ENCODE measurements around the gene GRID2. TPM values are rescaled to one million over a fixed set of nuclear protein-coding genes. Genes with fewer than 3 reads are reported as not detected.

GRID2 gene
- total and polyA plus RNA-seq, 8 donors = 0.14 to 0.36 (median 0.22) TPM

DNA sequence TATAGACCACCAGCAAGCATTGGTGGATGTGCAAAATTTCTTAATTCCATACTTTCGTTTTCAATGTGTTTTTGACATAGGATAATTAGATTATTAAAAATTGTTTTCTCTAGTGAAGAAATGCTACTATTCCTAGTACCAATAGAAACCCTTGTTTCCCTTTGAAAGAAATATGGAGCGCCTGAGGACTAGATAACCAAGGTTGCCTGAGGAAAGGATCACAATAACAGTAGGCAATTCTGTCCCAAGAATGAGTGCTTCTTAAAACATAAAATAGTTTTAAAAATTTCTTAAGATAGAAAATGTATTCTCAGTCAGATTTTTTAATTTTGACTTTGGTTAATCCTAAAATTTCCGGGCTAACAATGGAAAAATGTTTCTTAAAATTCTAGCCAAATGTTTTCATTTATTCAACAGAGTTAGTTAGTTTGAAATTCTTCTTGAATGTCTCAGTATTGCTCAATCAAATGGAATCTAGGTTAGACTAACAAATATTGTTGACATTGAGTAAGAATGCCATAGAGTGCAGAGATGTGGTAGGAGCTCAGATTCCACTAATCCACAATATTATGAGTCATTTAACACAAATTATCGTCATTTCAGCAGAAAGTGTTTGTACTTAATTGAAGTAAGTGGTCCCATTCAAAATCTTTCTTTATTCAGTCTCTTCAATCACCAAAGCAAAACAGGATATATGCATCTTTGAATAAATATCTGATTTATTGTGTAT is 666.0 kb downstream of the GRID2 start:
- intact Hi-C loops (cut with DNase I) = no loop called here

DNA sequence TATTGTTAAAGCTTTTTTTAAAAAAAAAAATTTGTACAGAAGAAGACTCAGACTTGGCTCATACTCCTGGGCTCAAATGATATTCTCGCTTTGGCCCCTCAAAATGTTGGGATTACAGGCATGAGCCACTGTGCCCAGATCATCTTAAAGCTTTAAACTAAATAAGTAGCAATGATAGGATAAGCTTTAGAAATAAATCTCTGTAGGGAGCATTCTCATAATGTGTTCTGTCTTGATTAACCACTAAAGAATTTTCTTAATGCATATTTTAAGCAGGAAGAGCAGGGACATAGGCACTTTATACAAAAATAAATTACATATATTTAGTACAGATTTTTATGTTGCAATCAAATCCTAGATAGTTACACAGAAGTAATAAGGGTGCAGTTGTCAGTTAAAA is 667.2 kb downstream of the GRID2 start:
- no peaks in the 10 kb centered on the region for H3K4me1 ChIP-seq
- no peak for ATAC-seq
- H3K27me3 ChIP-seq = no peaks in the 10 kb centered on the region
- intact Hi-C loops (cut with DNase I) = no loop called here
- TF ChIP-seq, protein P1, sequence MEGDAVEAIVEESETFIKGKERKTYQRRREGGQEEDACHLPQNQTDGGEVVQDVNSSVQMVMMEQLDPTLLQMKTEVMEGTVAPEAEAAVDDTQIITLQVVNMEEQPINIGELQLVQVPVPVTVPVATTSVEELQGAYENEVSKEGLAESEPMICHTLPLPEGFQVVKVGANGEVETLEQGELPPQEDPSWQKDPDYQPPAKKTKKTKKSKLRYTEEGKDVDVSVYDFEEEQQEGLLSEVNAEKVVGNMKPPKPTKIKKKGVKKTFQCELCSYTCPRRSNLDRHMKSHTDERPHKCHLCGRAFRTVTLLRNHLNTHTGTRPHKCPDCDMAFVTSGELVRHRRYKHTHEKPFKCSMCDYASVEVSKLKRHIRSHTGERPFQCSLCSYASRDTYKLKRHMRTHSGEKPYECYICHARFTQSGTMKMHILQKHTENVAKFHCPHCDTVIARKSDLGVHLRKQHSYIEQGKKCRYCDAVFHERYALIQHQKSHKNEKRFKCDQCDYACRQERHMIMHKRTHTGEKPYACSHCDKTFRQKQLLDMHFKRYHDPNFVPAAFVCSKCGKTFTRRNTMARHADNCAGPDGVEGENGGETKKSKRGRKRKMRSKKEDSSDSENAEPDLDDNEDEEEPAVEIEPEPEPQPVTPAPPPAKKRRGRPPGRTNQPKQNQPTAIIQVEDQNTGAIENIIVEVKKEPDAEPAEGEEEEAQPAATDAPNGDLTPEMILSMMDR (IDR thresholded peaks at IDR 0.05) = no peak
- no peak for DNase-seq
- no peak overlapping the region for H3K4me3 ChIP-seq
- H3K27ac ChIP-seq = no peak overlapping the region
- no peaks in the 10 kb centered on the region for H3K9me3 ChIP-seq
- H3K36me3 ChIP-seq = no peaks in the 10 kb centered on the region

More for the DNA sequence above, 666.0 kb downstream of the GRID2 start:
- ATAC-seq (peak; percentile 97), DNase-seq (peak in 2 of 4 donors; percentile 0 to 11)
- Histone ChIP-seq H3K36me3 (no peaks in the 10 kb centered on the region), H3K4me1 (no peaks in the 10 kb centered on the region), H3K4me3 (no peak overlapping the region), H3K27me3 (no peaks in the 10 kb centered on the region), H3K27ac (peak overlapping the region in 1 of 2 donors; percentile 13), H3K9me3 (no peaks in the 10 kb centered on the region)
- TF ChIP-seq, protein P1 (IDR thresholded peaks at IDR 0.05) = no peak

DNA sequence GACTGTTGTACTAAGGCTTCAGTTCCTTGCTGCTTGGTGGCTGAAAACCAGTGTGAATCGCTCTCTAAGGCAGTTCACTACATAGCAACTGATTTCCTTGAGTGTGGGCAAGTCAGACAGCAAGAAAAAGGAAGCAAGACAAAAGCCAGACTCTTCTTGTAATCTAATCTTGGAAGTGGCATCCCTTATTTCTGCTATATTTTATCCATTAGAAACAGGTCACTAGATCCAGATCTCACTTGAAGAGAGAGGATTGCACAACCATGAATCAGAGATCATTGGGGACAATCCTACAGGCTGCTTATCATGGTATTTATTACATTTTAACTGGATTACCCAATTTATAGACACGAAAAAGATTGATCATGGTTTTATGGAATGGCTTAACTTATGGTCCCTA is 684.5 kb downstream of the GRID2 start:
- Histone ChIP-seq H3K27ac (no peak overlapping the region), H3K9me3 (peaks cover 0 to 6% of the 10 kb centered on the region in 2 donors), H3K27me3 (no peaks in the 10 kb centered on the region), H3K4me3 (no peak overlapping the region), H3K4me1 (no peaks in the 10 kb centered on the region), H3K36me3 (no peaks in the 10 kb centered on the region)
- intact Hi-C loops (cut with DNase I) = no loop called here
- TF ChIP-seq, protein P1 (IDR thresholded peaks at IDR 0.05) = no peak
- ATAC-seq (no peak), DNase-seq (no peak)

DNA sequence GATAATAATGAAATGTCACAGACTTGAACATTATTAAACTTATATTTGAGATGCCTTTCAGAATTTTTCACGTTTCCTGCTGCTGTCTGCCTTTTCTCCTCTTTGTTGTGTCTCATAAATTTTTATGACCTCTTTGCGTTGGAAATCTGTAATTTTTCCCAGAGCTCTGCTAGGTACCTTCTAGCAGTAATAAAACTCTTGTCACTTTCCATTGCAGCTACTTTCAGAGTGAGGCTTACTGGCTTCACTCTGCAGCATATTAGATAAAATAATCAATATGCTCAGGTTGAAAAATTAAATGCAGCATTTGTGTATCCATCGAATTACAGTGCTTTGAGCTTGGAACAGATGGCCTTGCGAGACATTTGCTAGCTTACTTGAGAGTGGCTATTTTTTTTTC is 689.0 kb downstream of the GRID2 start:
- intact Hi-C loops (cut with DNase I) = no loop called here
- Histone ChIP-seq H3K36me3 (no peaks in the 10 kb centered on the region), H3K9me3 (no peaks in the 10 kb centered on the region), H3K27ac (no peak overlapping the region), H3K27me3 (no peaks in the 10 kb centered on the region), H3K4me3 (no peak overlapping the region), H3K4me1 (no peaks in the 10 kb centered on the region)
- DNase-seq (no peak), ATAC-seq (no peak)
- TF ChIP-seq, protein P1 (IDR thresholded peaks at IDR 0.05) = no peak

DNA sequence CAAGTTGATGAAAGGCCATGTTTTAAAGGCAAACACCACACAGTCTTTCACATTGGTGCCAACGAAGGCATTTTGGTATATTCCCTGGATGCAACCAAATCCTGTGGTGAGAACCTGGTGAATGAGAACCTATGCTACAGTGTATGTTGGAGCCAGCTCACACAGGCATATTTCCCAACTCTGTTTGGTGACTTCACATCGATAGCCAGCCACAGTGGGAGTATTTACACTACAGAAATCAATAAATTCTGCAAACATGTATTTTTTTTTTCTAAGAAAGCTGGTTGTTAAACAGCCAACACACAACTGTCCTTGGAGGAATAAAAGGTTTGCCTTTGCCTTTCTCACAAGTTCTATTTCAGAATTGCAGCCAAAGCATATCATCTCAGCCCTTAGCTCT is 691.0 kb downstream of the GRID2 start:
- intact Hi-C loops (cut with DNase I) = no loop called here
- H3K27ac ChIP-seq = no peak overlapping the region
- no peaks in the 10 kb centered on the region for H3K27me3 ChIP-seq
- no peak overlapping the region for H3K4me3 ChIP-seq
- no peaks in the 10 kb centered on the region for H3K4me1 ChIP-seq
- H3K9me3 ChIP-seq = no peaks in the 10 kb centered on the region
- no peak for DNase-seq
- ATAC-seq = no peak
- H3K36me3 ChIP-seq = no peaks in the 10 kb centered on the region
- TF ChIP-seq, protein P1 (IDR thresholded peaks at IDR 0.05) = no peak

All from left lung (tissue), 10 donors.